ENCODE measurements around the gene XAGE2.

XAGE2 gene

DNA sequence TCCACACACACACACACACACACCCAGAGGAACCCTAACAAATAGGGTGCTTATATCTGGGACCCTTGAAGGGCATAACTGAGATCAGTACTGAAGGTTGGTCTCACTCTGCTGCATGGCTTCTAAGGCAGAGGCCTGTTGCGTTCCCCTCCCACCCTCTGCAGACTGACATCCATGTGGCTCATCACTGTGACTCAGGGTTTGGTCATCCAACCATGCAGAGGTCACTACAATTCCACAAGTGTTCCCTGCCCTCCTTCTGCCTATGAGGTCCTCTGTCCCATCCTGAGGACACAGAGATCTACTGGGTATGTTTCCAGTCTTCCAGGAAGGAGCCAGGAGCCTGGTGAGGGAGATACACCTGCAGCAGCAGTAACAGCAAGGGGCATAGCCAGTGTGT, 55.8 kb downstream of the XAGE2 start:
- DNase-seq: no peak

Data from hypothalamus (tissue), 51 donors.